Neural progenitor cell (in vitro differentiated cells): ENCODE measurements around the gene ATXN7L1. TPM values are rescaled to one million over a fixed set of nuclear protein-coding genes. Genes with fewer than 3 reads are reported as not detected.
A peak's percentile ranks its signal among the peaks of the same experiment; 100 is the strongest.

Source experiments
- DNase-seq: peaks from one replicate; pipeline ENCODE4 v3.0.0-alpha.2; 2016; ENCODE audit warnings: low spot score
- H2AFZ ChIP-seq: fragments of 200-600 bp; sonication (generic); replicated peaks from 2 replicates; pipeline ENCODE4 v1.6.1; 2016; ENCODE audit warnings: antibody characterized with exemption
- H3F3A ChIP-seq: fragments of 200-600 bp; sonication (generic); 2 replicates; pipeline ENCODE4 v1.6.1; 2016; ENCODE audit warnings: antibody characterized with exemption, low read depth
- H3K27ac ChIP-seq: fragments of 200-600 bp; sonication (generic); 2 replicates; pipeline ENCODE4 v1.5.1; 2016; ENCODE audit warnings: mild to moderate bottlenecking
- H3K27me3 ChIP-seq: fragments of 200-600 bp; sonication (generic); 2 replicates; pipeline ENCODE4 v1.6.1; 2016; ENCODE audit warnings: mild to moderate bottlenecking, moderate library complexity
- H3K36me3 ChIP-seq: fragments of 200-600 bp; sonication (generic); 2 replicates; pipeline ENCODE4 v1.5.1; 2016
- H3K4me1 ChIP-seq: fragments of 200-600 bp; sonication (generic); 2 replicates; pipeline ENCODE4 v1.6.1; 2016; ENCODE audit warnings: mixed run types
- H3K4me2 ChIP-seq: fragments of 200-600 bp; sonication (generic); 2 replicates; pipeline ENCODE4 v1.6.1; 2016
- H3K4me3 ChIP-seq: fragments of 200-600 bp; sonication (generic); 2 replicates; pipeline ENCODE4 v1.5.1; 2016
- H3K79me2 ChIP-seq: fragments of 200-600 bp; sonication (generic); 2 replicates; pipeline ENCODE4 v1.6.1; 2016; ENCODE audit warnings: low read depth
- H3K9ac ChIP-seq: fragments of 200-600 bp; sonication (generic); 2 replicates; pipeline ENCODE4 v1.6.1; 2016
- H3K9me3 ChIP-seq: fragments of 200-600 bp; sonication (generic); 2 replicates; pipeline ENCODE4 v1.5.1; 2016; ENCODE audit warnings: low read depth
- H4K20me1 ChIP-seq: fragments of 200-600 bp; sonication (generic); 2 replicates; pipeline ENCODE4 v1.6.1; 2016; ENCODE audit warnings: low read depth
- H3K27ac Mint-ChIP-seq: 3 replicates; pipeline ENCODE4 v1.8.0; 2021; ENCODE audit warnings: mixed read lengths
- H3K27me3 Mint-ChIP-seq: 2 replicates; pipeline ENCODE4 v1.8.0; 2022; ENCODE audit warnings: low read depth, mild to moderate bottlenecking, inconsistent platforms, moderate library complexity, mixed read lengths; ENCODE audit not compliant: insufficient read depth
- H3K36me3 Mint-ChIP-seq: 3 replicates; pipeline ENCODE4 v1.8.0; 2021; ENCODE audit warnings: mixed read lengths
- H3K4me1 Mint-ChIP-seq: 3 replicates; pipeline ENCODE4 v1.8.0; 2021; ENCODE audit warnings: mixed read lengths
- H3K4me3 Mint-ChIP-seq: 3 replicates; pipeline ENCODE4 v1.8.0; 2021; ENCODE audit warnings: mild to moderate bottlenecking, moderate library complexity, mixed read lengths
- H3K9me3 Mint-ChIP-seq: 3 replicates; pipeline ENCODE4 v1.8.0; 2020; ENCODE audit warnings: mixed read lengths
- CTCF ChIP-seq: fragments of 200-600 bp; sonication (generic); IDR thresholded peaks from 2 replicates; pipeline ENCODE4 v1.5.1; 2017; ENCODE audit warnings: antibody characterized with exemption, mild to moderate bottlenecking
- EZH2 ChIP-seq: fragments of 200-600 bp; sonication (generic); IDR thresholded peaks from 2 replicates; pipeline ENCODE4 v1.6.1; 2017; ENCODE audit warnings: antibody characterized with exemption, mild to moderate bottlenecking, moderate library complexity
- EZH2phosphoT487 ChIP-seq: fragments of 200-600 bp; sonication (generic); IDR thresholded peaks from 2 replicates; pipeline ENCODE4 v1.6.1; 2017; ENCODE audit warnings: antibody characterized with exemption
- total RNA-seq: library from RNA; depleted of rRNA; stranded (reverse); fragments of >200 nt; gene quantifications from 2 replicates; pipeline ENCODE4 v1.2.3, GENCODE V29; 2015; ENCODE audit warnings: low replicate concordance

Gene ATXN7L1
- total RNA-seq, 1 donor from 2014 or later = 5.9 TPM

- Mint-ChIP-seq H3K36me3 (no peaks in the 10 kb centered on the region), H3K27me3 (peaks cover 3% of the 10 kb centered on the region), H3K27ac (peak overlapping the region; percentile 73), H3K9me3 (peaks cover 1% of the 10 kb centered on the region), H3K4me1 (peaks cover 20% of the 10 kb centered on the region), H3K4me3 (peak overlapping the region; percentile 26)
- Histone ChIP-seq H3K36me3 (no peaks in the 10 kb centered on the region), H3K4me3 (no peak overlapping the region), H3F3A (peaks cover 9% of the 10 kb centered on the region), H3K9me3 (no peaks in the 10 kb centered on the region), H3K79me2 (no peaks in the 10 kb centered on the region), H3K4me1 (peaks cover 14% of the 10 kb centered on the region), H3K9ac (no peak overlapping the region), H4K20me1 (peaks cover 30% of the 10 kb centered on the region), H3K4me2 (no peak overlapping the region), H2AFZ (no peak overlapping the region), H3K27ac (no peak overlapping the region), H3K27me3 (no peaks in the 10 kb centered on the region)
- TF ChIP-seq EZH2phosphoT487 (no peak), EZH2 (no peak), CTCF (no peak)
- DNase-seq = no peak
Measured at GRCh38 chr7:105718511-105718925, 157.9 kb downstream of the ATXN7L1 start.

GRCh38 chr7:105715528-105715927 is 160.9 kb downstream of the ATXN7L1 start:
- no peaks in the 10 kb centered on the region for H3K79me2 ChIP-seq
- DNase-seq = no peak
- peaks cover 16% of the 10 kb centered on the region for H4K20me1 ChIP-seq
- Mint-ChIP-seq H3K4me3 (no peak overlapping the region), H3K9me3 (peaks cover 29% of the 10 kb centered on the region), H3K27ac (no peak overlapping the region), H3K4me1 (peaks cover 18% of the 10 kb centered on the region), H3K27me3 (peaks cover 3% of the 10 kb centered on the region), H3K36me3 (peaks cover 14% of the 10 kb centered on the region)
- peaks cover 18% of the 10 kb centered on the region for H3K9me3 ChIP-seq
- H3K4me3 ChIP-seq = no peak overlapping the region
- no peak overlapping the region for H3K4me2 ChIP-seq
- no peak for TF ChIP-seq CTCF
- no peak for TF ChIP-seq EZH2
- no peak for TF ChIP-seq EZH2phosphoT487
- no peak overlapping the region for H3K27ac ChIP-seq
- H2AFZ ChIP-seq = no peak overlapping the region
- H3K36me3 ChIP-seq = no peaks in the 10 kb centered on the region
- H3K9ac ChIP-seq = no peak overlapping the region
- peaks cover 9% of the 10 kb centered on the region for H3F3A ChIP-seq
- peaks cover 7% of the 10 kb centered on the region for H3K4me1 ChIP-seq
- no peaks in the 10 kb centered on the region for H3K27me3 ChIP-seq

- Histone ChIP-seq H3F3A (no peaks in the 10 kb centered on the region), H3K27ac (no peak overlapping the region), H2AFZ (no peak overlapping the region), H3K9ac (no peak overlapping the region), H3K4me1 (no peaks in the 10 kb centered on the region), H3K4me2 (no peak overlapping the region), H3K79me2 (no peaks in the 10 kb centered on the region), H3K27me3 (no peaks in the 10 kb centered on the region), H3K9me3 (peaks cover 18% of the 10 kb centered on the region), H4K20me1 (peaks cover under 1% of the 10 kb centered on the region), H3K36me3 (no peaks in the 10 kb centered on the region), H3K4me3 (no peak overlapping the region)
- Mint-ChIP-seq H3K4me1 (peaks cover 5% of the 10 kb centered on the region), H3K27ac (no peak overlapping the region), H3K4me3 (no peak overlapping the region), H3K9me3 (peaks cover 38% of the 10 kb centered on the region), H3K36me3 (peaks cover 18% of the 10 kb centered on the region), H3K27me3 (peaks cover 5% of the 10 kb centered on the region)
- no peak for DNase-seq
- TF ChIP-seq CTCF = no peak
- no peak for TF ChIP-seq EZH2phosphoT487
- no peak for TF ChIP-seq EZH2
Measured at GRCh38 chr7:105713488-105714465, 162.6 kb downstream of the ATXN7L1 start.
